Stimulated activated CD4-positive, alpha-beta T cell treated with anti-CD3 and anti-CD28 coated beads, TNF-alpha, amount 100 ng/mL, for 48 hours (primary cell): ENCODE data around the gene HNRNPUL1.

ENCODE experiments used
- DNase-seq, 3 donors: peaks; one replicate each; pipeline ENCODE4 v3.0.0-alpha.2; 2020; ENCODE audit warnings: low read depth in 3 of 3

The HNRNPUL1 gene

DNA sequence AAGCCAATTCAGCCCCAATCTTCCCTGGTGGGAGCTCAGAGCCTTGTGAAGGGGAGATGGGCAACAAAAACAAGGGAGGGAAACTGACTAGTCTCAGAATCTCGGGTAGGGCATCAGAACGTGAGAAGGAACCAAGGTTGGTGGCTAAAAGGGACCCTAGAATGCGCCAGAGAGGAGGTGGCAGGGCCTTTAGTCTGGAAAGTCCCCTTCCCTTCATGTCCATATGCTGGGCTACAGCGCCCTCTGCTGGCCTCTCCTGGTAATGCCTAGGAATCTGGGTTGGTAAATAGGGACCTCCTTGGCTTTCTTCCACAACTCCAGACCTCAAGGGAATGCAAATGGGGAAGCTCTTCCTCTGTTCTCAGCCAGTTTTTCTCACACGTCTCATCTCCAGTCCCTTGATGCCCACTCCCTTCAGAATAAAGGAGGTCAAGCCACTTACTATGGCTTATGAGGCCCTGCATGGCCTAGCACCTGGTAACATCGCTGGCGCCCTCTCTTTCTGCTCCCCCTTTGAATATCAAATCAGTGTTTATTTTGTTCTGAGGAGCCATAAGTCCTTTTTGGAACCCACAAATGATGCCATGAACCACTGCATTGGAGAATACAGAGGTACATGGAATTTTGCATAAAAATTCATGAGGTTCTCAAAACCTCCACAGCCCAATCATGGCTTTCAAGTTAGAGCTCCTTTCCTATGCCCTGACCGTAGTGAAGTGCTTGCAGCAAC is 44.4 kb downstream of the HNRNPUL1 start:
- peak; percentile 81 to 94 (median 88) for DNase-seq

GRCh38 chr19:41309180-41310032 is 45.2 kb downstream of the HNRNPUL1 start:
- no peak for DNase-seq

DNA sequence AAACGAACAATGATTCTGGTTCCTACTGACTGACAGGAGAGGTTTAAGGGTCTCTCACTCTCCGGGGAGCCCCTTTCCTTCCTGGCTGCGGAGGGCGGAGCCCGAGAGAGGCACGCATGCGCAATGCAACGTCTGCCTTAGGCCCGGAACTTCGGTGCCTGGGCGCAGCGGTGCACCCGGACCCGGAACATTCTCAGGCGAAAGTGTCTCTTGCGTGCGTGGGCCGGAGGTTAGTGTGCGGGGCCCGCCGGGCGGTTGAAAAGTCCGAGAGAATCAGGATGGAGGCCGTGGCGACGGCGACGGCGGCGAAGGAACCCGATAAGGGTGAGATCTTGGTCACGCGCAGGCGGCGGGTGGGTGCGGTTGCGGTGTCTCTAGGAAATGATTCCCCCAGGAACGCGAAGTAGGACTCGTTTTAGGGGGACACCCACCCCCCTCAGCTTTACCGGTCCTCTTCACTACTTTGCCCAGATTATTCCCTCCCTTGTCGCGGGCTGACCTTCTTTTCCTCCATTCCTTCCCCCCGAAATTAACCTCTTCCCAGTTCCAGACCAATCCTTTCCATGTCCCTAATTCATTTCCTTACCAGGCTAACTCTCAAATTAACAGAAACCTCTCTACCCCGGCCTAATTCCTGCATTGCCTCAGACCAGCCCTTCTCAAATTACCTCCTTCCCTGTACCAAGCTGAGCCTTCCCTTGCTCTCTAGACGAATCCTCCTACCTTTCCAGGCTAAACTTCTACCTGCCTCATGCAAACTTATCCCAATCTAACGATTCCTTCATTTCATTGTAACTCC is 46.1 kb downstream of the HNRNPUL1 start, which contains the start of gene CCDC97:
TSS of gene CCDC97 (plus strand) at position 140 of the 799 bp plus-strand sequence. CDS start at position 279, 139 bp downstream.
- DNase-seq: peak; percentile 79 to 83 (median 81)

DNA sequence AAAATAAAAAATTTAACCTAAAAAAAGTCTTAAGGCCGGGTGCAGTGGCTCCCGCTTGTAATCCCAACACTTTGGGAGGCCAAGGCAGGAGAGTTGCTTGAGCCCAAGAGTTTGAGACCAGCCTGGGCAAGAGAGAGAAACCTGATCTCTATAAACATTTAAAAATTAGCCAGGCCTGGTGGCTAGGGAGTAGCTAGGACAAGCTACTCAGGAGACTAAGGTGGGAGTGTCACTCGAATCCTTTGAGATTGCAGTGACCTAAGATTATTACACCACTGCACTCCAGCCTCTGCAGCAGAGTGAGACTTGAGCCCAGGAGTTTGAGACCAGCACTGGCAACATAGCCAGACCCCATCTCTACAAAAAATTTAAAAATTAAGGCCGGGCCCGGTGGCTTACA is 46.9 kb downstream of the HNRNPUL1 start:
- DNase-seq: no peak

- no peak for DNase-seq
Observed at GRCh38 chr19:41311613-41312012, 47.4 kb downstream of the HNRNPUL1 start.

DNA sequence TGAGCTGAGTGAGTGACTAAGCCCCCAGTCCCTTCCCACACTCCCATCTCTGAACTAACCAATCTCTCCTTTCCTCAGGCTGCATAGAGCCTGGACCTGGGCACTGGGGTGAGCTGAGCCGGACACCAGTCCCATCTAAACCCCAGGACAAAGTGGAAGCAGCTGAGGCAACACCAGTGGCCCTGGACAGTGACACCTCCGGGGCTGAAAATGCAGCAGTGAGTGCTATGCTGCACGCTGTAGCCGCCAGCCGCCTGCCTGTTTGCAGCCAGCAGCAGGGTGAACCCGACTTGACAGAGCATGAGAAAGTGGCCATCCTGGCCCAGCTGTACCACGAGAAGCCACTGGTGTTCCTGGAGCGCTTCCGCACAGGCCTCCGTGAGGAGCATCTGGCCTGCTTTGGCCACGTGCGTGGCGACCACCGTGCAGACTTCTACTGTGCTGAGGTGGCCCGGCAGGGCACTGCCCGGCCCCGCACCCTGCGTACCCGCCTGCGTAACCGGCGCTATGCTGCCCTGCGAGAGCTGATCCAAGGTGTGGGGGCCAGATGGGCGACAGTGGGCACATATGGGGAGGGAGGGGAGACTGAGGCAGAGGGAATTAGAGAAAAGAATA is 52.2 kb downstream of the HNRNPUL1 start:
- DNase-seq: no peak

DNA sequence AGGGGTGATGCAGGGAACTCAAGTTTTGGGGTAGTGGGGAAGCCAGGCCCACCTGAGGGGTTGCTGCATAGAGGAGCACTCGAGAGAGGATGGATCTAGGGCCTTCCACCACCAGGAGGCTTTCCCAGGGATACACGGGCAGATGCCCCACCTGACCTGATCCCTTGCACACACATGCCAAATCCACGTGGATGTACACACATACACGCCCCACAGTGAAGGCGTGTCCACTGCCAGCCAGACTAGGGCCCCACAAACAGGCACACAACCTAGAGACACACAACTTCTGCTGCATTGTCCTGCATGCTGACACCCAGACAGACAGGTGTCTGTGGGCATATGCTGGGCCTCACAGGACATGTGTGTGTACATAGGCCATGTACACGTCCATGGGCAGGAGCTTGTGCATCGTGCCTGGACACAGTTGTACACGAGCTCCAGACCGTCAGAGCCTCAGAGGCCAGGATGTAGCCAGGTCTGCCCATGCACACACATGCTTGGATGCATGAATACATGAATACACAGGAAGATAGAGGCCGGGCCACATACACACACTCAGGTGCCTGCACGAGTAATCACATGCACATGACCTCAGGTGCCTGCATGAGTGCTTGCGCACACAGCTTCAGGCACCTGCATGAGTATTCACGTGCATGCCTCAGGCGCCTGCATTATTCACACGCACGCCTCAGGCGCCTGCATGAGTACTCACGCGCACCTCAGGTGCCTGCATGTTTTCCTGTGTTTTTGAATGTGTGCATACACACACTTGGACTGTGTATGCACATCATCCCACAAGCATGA is 54.7 kb downstream of the HNRNPUL1 start:
- DNase-seq: no peak

DNA sequence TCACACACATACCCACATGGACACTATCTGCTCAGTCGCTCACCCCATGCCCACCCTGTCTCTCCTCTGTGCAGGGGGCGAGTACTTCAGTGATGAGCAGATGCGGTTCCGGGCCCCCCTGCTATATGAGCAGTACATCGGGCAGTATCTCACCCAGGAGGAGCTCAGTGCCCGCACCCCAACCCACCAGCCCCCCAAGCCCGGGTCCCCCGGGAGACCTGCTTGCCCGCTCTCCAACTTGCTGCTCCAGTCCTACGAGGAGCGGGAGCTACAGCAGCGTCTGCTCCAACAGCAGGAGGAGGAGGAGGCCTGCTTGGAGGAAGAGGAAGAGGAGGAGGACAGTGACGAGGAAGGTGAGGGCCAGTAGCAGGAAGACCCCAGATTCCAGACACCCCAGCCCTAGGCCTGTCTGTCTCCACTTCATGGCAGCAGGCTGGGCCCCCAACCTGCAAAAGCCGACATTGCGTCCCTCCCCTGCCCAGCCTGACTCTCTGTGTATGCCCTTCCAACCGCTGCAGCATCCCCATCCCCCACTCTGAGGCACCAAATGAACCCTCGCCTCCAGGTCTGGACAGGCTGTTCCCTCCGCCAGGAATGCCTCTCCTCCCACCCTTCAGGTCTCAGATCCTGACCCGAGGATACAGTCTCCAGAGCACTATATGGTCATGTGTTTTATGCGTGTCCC is 55.5 kb downstream of the HNRNPUL1 start:
- DNase-seq: no peak

DNA sequence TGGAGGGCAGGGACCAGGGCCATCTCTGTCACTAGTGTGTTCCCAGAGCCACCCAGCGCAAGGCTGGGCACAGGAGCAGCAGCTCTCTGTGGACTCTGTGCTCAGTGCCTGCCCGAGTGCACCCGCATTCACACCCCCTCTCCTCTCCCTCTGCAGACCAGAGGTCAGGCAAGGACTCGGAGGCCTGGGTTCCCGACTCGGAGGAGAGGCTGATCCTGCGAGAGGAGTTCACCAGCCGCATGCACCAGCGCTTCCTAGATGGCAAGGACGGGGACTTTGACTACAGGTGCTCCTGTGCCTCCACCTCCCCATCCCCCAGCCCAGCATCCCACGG is 56.0 kb downstream of the HNRNPUL1 start:
- DNase-seq: no peak

- no peak for DNase-seq
Observed at GRCh38 chr19:41320568-41320967, 56.4 kb downstream of the HNRNPUL1 start.

- no peak for DNase-seq
Observed at GRCh38 chr19:41321204-41321599, 57.0 kb downstream of the HNRNPUL1 start.

- no peak for DNase-seq
Observed at GRCh38 chr19:41321600-41322270, 57.6 kb downstream of the HNRNPUL1 start.

GRCh38 chr19:41322451-41322850 is 58.3 kb downstream of the HNRNPUL1 start:
- DNase-seq: no peak

GRCh38 chr19:41323023-41323422 is 58.9 kb downstream of the HNRNPUL1 start:
- no peak for DNase-seq

DNA sequence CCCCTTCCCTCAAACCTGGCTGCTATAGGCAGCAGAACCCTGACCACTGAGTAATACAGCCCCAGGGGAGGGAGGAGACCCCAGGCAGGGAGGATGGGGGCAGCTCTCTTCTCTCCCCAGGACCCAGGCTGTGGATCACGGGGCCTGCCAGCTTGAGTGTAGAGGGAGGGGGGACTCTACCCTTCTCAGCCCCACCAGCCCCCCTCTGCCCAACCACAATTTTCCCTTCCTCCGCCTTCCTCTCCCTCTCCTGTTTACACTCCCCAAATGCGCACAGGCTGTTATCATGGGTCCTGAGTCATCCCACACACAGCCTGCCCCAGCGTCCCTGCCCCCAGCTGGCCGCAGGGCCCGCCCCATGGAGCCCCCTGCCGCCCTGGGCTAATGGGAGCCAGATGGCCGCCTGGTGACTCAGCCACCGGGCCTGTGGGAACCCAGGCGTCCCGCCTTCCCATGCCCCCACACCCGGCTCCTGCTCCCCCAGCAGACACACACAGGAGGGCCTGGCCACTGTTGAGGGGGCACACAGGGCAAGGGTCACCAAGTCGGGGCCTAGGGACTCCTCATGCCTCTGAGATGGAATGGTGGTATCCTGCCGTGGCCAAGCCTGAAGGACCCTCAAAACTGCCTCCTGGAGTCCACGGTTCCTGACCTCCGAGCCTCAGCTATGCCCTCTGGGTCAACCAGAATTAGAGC is 59.4 kb downstream of the HNRNPUL1 start:
- no peak for DNase-seq

DNA sequence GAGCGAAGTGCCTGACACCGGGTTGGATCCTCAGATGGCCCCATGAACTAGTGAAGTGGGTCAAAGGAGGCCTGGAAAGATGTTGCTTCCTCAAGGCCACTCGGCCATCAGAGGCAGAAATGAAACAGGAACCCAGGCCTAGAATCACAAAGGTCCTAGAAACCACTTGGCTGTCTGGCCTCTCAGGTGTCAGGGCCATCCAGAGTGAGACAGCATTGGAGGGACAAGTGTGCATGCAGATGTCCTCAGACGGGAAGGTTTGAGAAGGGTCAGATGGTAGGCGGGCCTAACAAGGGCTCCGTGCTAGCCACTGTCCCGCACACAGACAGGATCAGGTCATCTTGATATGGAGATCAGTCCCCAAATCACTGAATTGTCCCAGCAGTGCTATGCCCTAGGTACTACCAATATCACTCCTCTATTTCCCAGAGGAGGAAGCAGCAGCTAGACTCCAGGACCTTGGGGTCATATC is 60.1 kb downstream of the HNRNPUL1 start:
- no peak for DNase-seq

- no peak for DNase-seq
Observed at GRCh38 chr19:41324921-41325639, 60.9 kb downstream of the HNRNPUL1 start.

GRCh38 chr19:41325640-41325946 is 61.4 kb downstream of the HNRNPUL1 start:
- no peak for DNase-seq
